Measurements from ENCODE around the gene MAN2A1. TPM values are rescaled to one million over a fixed set of nuclear protein-coding genes. Genes with fewer than 3 reads are reported as not detected.
"Not testable (repeated sequence)": the region's sequence is repeated elsewhere in the genome, so short reads cannot be mapped to it uniquely, and the experiment has no call there.

The MAN2A1 gene
- total RNA-seq, 1 donor from 2014 or later, result 59.9 TPM

DNA sequence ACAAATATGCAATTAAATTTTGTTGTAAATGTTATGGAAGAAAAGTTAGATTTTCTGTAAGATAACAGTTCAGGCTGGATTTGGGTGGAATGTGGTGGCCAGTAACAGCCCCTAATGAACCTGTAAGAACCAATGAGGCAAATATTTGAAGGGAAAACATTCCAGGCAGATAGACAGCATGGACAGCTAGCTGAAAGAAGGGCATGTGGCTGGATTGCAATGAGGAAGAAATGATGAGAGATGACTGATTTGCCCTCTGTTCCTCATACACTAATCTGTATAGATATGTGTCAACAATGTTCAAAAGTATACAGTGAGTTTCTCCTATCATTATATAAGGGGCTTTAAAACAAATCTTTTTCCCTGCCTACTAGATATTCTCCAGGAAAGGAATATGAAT lies 58.8 kb downstream of the MAN2A1 start:
- no peak for ATAC-seq
- no peak for DNase-seq (ENCODE audit: low spot score)

DNA sequence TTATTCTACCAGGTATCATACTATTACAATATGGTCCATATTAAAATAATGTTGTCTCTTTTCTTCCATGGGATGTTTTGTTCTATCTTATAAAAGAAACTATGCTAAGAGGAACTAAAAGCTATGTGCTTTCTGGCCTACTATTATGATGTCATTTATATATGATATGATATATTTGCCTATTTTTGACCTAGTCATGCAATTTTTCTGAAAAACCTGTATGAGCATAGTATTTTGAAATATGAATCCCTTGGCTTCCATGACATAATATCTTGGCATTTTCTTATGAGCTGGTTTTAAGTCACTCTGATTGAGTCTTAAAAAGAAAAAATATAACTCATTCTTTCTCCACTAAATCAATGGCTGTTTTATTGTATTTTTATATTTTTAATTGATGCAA lies 60.7 kb downstream of the MAN2A1 start:
- ATAC-seq (no peak), DNase-seq (ENCODE audit: low spot score) (no peak)

DNA sequence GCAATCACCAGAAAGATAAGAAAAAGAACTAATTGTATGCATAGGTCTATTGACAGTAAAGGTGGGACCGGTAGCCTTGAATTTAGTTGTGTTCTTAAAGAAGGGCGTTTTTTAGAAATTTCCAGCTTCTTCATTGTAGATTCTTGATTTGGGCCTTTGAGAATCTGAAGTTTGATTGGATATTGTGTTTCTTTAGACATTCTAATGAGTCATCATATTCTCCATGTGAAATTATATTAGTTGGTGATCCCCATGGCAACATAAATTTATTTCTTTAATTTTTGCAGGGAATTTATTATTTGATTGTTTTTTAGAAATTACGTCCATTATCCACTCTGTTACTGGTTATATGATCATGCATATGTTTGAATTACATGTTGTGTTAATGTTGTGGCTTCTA lies 63.6 kb downstream of the MAN2A1 start:
- DNase-seq (ENCODE audit: low spot score), result no peak
- ATAC-seq, result no peak

DNA sequence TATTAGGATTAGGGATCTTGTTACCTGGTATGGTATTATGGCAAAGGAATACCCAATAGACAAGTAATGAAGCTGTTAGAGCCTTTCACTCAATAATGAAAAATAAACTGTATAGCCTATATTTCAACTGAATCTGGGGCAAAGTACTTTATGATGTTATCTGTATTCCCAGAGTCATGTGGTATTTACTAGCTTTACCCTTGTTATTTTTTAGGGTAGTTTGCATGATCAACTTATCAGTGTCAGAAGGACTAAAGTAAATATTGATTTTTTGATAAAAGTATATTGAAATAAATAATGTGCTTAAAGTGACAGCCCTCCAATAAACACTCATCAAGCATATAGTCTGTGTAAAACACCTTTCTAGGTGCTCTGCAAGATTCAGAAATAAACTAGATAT lies 64.6 kb downstream of the MAN2A1 start:
- DNase-seq (ENCODE audit: low spot score) (no peak), ATAC-seq (peak; percentile 60)

DNA sequence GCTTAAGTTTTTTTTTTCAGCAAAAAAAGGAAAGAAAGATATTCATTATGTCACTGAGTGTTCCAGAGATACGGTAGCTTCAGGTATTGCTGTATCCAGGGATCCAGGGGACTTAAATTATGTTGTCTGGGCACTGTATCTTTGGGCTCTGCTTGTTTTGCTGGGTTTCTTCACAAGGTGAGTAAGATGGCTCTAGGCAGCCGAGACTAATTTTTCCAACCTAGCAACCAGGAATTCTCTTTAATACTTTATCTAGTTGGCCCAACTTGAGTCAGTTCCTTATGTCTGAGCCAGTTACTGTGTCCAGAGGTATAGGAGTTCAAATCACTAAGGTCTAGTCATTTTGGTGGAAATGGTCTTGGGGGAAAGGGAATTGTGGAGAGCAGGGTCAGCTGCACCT lies 66.0 kb downstream of the MAN2A1 start:
- ATAC-seq (no peak), DNase-seq (ENCODE audit: low spot score) (no peak)

DNA sequence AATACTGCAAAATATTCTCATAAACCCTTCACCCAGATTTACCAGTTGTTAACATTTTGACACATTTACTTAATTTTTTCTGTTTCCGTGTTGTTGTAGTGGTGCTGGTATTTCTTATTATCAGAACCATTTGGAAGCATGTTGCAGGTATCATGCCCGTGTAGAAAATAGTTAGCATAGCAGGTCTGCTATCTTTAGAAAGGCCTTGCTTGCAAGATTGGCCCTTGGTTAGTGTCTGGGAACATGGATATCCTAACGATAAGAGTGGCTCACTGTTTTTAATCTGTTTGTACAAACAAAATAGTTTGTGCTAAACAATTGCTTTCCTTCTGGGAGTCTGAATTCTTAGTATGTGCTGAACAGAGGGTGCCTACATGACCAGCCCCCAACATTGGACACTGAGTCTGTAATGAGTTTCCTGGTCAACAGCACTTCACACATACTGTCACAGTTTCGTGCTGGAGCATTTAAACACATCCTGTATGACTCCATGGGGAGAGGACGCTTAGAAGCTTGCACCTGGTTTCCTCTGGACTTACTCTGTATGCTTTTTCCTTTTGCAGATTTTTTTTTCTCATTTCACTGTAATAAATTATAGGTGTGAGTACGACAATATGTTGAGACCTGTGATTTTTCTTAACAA lies 66.9 kb downstream of the MAN2A1 start:
- DNase-seq (ENCODE audit: low spot score) (no peak), ATAC-seq (peak; percentile 24)

DNA sequence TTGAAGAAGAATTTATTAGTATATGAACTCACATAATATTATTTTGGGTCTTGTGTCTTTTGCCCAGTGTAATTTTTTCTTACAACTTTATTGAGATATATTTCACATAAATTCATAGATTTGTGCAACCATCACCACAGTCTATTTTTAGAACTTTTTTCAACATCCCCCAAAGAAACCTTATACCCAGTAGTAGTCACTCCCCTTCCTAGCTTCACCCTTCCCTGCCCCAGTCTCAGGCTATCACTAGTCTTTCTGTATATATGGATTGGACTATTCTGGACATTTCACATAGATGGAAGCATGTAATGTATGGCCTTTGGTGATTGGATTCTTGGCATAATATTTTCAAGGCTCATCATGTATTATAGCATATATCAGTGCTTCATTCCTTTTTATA lies 67.8 kb downstream of the MAN2A1 start:
- ATAC-seq (no peak), DNase-seq (ENCODE audit: low spot score) (no peak)

DNA sequence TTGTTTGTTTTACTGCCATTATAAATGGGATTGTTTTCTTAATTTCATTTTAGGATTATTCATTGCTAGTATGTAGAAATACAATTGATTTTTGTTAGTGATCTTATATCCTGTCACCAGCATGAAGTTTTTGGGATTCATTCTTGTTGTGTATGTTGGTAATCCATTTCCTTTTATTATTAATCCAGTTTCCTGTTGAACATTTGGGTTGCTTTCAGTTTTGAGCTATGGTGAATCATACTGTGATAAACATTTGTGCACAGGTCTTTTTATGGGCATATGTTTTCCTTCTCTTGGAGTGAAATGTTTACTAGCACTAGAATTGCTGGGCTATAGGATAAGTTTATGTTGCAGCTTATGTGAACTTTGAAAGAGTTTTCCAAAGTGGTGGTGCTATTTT lies 69.6 kb downstream of the MAN2A1 start:
- DNase-seq (ENCODE audit: low spot score) (no peak), ATAC-seq (no peak)

DNA sequence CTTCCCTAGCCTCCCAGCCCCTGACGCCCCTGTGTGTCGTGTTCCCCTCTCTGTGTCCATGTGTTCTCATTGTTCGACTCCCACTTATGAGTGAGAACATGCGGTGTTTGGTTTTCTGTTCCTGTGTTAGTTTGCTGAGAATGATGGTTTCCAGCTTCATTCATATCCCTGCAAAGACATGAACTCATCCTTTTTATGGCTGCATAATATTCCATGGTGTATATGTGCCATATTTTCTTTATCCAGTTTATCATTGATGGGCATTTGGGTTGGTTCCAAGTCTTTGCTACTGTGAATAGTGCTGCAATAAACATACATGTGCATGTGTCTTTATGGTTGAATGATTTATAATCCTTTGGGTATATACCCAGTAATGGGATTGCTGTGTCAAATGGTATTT lies 70.4 kb downstream of the MAN2A1 start:
- not testable (repeated sequence) for DNase-seq (ENCODE audit: low spot score); ATAC-seq

DNA sequence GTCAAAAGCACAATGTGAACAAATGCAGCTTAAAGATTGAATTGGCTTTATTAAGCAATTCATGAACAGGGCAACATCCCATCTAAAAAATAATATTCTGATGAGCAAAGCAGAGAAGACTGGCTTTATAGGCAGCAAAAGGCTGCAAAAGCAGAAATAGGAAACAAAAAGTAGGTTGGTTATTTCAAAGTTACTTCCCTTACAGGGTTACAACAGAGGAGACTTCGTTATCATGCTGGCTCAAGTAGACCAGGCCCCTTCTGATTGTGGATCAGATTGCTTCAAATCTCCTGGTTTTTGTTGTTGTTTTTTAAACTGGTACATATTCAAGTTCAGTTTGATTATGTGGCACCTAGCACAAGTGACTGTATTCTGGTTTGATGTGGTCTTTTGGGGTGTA lies 73.1 kb downstream of the MAN2A1 start:
- DNase-seq (ENCODE audit: low spot score) (no peak), ATAC-seq (no peak)

DNA sequence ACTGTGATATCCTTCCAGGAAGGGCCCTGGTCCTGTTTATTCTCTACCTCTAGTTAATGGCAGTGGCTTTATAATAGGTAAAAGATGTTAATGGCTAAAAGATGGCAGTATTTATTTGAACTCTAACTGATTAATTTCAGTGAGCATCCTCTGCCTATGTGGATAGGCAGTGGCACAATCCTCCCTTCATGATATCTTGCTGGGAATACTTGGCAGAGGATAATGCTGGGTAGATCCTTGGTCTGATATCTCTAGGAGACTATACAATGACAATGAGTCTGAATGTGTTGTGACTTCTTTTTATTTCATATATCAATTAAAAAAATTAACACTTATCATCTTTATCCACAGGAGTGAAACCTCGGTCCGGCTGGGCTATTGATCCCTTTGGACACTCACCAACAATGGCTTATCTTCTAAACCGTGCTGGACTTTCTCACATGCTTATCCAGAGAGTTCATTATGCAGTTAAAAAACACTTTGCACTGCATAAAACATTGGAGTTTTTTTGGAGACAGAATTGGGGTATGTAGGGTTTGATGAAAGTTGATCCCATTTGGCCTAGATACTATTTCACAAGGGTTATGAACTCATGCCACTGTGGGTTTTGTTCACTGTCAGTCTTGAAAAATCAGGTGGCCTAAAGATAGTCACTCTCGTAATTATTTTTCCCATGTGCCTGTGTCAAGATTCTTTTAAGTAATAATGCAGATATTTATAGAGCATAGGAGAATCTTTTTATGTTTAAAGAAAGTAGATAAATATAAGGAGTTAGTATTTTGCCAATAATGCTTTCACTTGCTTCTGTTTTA lies 77.7 kb downstream of the MAN2A1 start:
- ATAC-seq (peak; percentile 74), DNase-seq (ENCODE audit: low spot score) (no peak)

DNA sequence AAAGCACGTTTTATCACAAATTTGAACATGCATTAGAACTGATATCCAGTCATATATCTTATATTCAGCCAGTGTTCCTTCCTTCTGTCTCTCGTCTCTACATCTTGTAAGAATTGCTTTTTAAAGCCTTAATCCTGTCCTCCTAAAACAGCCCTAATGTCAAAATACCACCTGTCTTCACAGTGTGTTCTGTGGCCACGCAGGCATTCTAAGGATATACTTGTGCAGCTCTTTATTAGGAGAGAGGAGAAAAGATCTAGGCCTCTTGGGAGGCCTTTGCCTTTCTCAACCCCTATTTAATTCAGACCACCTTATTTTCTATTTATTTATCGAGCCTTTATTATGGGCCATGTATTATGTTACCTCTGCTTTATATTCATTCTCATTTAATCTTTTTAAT lies 78.3 kb downstream of the MAN2A1 start:
- DNase-seq (ENCODE audit: low spot score), result no peak
- ATAC-seq, result no peak

DNA sequence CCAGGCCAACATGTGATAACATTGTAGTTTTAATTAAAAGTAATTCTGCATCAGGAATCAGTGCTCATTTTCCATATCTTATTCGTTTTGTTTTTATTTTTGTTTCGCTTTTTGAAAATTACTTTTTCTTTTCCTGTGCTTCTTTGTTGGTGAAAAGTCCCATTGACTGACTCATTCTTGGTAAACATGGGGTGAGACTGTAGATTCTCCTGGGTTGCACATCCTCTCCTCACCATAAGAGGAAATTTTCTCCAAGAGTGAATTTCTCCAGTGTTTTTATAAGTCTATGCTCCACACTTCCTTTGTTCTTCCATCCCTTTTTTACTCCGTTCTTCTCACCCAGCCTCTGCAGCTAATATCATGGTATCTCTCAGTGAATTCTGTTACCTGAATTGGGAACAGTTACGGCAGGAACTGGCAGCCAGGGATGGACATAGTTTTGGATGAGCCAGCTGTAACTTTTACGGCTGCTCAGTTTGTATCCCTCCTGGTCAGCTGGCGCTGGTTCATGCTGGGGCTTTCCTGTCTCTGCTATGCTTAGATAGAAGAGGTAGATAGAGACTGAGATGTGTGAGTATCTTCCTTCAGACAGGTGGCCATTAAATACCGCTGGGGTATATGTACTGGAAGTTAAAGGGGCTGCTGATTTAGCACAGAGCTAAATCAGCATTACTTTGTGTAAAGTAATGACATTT lies 80.0 kb downstream of the MAN2A1 start:
- ATAC-seq (no peak), DNase-seq (ENCODE audit: low spot score) (no peak)

DNA sequence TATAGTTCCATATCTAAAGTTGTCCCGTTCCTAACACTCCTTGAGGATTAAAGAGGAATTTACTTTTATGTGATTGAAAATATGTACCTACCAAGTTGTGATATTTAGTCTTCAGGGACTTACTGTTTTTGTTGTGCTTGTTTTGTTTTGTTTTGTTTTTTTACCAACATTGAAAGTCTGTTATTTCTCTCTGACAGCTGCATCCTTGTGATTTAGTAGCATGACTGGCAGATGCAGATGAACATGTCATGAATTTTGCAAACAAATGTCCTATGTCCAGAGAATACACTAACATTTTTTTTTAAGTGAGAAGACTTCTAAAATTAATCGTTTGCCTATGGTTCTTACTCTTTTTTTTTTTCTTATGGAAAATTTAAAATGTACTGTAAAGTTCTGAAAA lies 85.4 kb downstream of the MAN2A1 start:
- ATAC-seq, result no peak
- no peak for DNase-seq (ENCODE audit: low spot score)

DNA sequence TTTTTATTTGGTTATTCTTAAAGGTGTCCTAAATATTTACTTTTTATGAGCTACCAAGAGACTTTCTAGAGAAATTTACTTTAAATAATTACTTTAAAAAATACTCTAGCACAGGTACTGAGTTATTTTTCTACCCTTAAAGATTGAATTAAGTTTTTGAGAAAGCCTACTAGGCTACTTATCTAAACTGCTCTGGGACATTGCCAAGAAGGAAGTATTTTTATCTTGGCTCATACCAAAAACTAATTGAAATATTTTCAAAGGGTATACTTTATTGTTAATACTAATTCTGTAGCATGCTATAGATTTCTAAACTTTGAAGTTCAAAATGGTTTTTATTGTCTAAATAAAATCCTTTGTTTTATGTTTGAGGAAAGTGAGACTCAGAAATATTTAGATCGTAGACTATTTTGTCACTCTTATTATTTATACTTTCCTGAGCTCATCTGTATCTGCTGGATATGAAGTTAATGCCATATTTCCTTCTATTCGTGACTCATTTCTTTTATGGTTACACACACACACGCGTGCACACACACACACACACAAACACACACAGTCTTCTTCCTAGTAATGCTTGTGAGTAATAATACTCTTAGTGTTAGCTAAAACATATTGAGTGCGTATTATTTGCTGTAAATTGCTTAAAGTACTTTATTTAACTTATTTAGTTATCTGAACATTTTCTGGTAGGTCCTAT lies 89.5 kb downstream of the MAN2A1 start:
- DNase-seq (ENCODE audit: low spot score) (no peak), ATAC-seq (no peak)

DNA sequence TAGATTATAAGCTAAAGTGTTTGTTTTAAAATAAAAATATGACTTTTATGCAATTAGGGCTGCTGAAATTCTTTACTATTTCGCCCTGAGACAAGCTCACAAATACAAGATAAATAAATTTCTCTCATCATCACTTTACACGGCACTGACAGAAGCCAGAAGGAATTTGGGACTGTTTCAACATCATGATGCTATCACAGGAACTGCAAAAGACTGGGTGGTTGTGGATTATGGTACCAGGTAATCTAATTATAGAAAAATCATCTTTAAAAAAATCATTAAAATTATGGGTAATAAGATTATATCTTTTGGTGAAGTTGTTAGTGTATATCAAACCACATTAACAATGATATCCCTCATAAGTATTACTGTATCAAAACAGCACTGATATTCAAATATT lies 95.0 kb downstream of the MAN2A1 start:
- ATAC-seq, result no peak
- no peak for DNase-seq (ENCODE audit: low spot score)

DNA sequence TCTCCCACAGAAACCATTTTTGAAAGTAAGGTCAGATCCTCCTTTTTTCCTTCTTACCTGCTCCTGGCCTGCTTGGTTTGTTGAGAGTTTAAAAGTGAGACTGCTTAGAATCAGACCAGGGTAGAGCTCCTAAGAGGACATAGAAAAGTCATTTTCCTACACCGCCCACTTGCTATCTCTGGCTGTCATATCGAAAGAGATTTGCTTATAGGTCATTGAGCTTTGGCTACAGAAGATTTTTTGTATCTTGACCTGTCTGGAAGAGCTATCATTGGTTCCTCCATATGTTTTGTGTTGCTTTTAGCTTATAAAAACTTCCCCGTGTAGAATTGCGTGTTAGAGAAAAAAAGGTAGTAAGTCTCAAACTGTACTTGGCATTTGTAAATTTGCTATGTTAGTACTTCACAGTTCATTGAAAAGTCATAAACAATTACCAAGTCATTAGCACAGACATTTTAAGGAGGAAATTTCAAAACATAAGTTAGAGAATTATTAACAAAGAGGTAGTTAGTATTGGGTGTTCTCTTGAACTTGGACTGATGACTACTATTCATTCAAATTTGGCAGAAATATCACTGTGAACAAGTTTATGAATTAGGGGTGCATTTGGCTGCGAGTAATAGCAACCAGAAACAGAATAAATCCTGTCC lies 96.6 kb downstream of the MAN2A1 start:
- DNase-seq (ENCODE audit: low spot score) (no peak), ATAC-seq (no peak)

DNA sequence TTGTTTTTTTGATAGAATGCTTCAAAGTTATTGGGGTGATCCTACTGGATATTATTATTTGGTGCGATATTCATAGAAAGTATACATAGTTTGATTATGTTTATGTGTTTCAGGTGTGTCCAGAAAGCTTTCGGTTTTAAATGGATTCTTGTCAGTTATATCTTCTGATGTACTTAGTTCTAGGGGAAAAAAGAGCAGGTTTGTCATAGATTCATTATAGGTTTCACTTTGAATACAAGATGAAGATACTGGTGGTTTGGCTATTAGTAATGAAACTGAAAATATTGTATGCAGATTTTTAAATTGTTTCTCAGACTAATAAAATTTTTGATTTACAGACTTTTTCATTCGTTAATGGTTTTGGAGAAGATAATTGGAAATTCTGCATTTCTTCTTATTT lies 98.9 kb downstream of the MAN2A1 start:
- DNase-seq (ENCODE audit: low spot score), result no peak
- ATAC-seq, result no peak

DNA sequence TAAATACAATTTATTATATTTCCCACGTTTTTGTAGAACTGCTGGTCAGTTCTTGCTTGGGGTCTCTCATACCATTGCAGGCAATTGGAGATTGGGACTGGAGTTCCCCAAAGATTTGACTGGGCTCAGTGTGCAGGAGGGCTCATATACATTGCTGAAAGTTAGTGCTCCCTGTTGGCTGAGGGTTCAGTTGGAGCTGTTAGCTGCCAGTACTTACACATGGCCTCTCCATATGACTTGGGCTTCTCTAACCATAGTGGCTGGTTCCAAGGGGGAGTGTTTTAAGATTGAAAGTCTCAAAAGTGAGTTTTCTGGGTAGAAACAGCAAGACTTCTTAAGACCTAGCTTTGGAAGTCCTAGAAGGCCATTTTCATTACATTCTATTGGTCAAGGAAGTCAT lies 102.9 kb downstream of the MAN2A1 start:
- no peak for ATAC-seq
- no peak for DNase-seq (ENCODE audit: low spot score)

DNA sequence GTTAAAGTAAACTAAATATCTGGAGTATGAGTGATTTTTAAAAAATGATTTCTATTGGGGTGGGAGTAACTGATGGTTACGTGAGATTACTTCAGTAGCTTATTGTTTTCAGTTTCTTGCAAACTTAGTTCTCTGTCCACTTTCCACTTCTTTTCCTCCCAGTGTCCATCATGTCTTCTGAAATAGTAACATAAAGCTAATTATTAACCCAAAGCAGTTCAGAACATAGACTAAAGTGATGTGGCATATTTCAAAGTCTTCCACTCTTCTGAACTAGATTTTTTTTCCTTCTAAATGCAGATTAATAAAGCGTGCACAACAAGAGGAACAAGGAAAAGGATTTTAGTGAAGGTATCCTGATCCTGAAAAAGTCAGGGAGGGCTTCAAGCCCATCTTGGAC lies 114.1 kb downstream of the MAN2A1 start:
- ATAC-seq (peak; percentile 67), DNase-seq (ENCODE audit: low spot score) (no peak)

DNA sequence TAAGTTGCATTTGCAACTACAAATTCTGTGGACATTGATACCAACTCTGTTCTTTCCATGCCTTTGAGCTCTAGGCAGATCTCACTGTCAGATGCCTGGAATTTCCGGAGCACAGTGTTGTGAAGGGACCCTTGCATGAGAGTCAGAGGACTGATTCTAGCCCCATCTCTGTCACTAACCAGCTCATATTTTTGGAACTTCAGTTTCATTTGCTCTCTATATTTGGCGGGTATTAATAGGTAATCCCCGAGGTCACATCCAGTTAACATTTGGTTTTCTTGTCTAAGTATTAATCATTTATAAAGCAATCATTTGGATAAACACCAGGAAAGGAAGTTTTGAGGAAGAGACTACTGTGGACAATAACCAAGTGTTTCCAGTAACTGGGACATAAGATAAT lies 115.7 kb downstream of the MAN2A1 start:
- ATAC-seq (peak; percentile 77), DNase-seq (ENCODE audit: low spot score) (peak; percentile 47)
